ENCODE measurements around the gene FAM3C.

GRCh38 chr7:121300685-121301420 is 95.3 kb downstream of the FAM3C start:
- no peak for TF ChIP-seq CTCF (IDR thresholded peaks at IDR 0.05)
- no peak for TF ChIP-seq POLR2A (IDR thresholded peaks at IDR 0.05)
